GM18508 (cell line): Measurements from ENCODE around the gene F13A1.

Experiments used
- ATAC-seq: cut with Tn5 transposase; IDR thresholded peaks from one replicate; pipeline ENCODE4 v1.9.1; 2021; ENCODE audit warnings: moderate number of reproducible peaks; ENCODE audit not compliant: insufficient read depth, unreplicated experiment

F13A1 gene

DNA sequence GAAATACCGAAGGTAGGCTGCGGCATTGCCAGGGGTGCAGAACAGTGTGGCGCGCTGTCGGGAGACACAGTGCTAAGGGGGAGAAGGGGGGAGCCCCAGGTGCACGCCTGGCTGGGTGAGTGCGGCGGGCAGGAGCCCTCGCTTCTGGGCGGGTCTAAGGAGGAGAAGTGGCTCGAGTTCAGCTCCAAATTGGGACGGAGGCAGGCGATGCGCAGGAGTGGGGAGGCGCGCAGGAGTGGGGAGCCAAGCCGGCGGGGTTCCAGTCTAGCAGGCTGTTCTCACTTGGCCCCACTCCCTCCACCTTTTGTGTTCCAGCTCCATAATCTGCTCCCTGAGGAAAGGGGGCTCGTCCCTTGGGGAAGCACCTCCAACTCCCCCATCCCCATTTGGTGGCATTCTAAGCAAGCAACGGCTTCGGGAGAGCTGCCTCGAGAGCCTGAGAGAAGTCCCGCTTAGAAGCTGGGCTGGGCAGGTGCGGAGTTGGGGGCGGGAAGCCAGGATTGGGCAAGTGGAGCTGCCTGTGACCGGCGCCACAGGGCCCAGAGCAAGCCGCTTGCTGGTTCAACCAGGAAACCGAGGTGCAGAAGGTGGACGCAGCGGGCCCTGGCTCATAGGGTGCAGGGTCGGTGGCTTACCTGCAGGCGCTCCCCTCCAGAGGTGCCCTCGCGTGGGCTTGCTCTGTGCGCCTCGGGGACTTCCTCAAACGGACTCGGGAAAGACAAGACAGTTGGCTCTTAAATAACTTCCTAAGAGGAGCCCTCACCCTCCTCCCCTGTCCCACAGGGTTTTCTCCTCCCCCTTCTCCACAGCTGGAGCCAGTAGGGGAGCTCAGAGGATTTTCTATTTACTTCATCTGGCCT lies at the start of gene F13A1:
F13A1 (minus strand) TSS at position 711 of the 860 bp plus-strand sequence. CDS start 1,998 bp downstream, outside the sequence.
- ATAC-seq, result no peak

DNA sequence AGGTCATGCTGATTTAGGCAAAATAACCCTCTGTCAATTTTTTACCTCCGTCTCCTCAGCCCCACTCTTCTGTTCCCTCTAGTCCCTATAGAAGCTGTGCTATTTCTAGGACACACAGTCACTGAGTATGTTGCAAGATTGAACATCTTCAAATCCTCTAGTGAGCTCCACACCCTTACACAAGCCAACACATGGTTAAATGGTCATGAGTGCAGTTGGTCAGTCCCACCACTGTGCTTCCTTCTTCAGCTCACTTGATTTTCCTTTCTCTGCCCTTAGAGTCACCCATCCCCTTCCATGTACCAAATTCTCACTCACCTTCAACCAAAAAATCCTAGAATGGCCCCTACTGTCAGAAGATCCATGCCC lies 48.2 kb upstream of the F13A1 start:
- no peak for ATAC-seq

DNA sequence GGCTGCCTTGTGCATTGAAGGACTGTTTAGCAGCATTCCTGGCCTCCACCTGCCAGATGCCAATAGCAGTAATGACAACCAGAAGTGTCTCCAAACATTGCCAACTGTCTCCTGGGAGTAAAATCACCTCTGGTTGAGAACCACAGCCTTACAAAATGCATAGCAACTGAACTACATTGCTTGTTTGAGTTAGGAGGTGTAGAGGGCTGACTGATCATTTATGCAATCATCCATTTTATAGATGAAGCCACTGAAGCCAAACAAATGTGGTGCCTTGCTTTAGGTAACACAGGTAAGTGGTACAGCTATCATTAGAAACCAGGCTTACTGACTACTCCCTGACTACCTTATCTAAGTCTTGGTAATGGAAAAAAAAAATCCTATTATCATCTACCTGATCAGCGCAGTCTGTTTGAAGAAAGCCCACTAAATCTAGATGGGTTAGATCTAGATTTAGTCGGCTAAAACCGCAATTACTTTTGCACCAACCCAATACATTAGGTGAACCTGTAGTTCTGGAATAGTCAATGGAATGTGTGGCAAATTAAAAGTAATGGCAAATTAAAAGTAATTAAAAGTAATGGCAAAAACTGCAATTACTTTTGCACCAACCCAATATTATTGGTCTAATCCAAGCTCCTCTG lies 47.7 kb upstream of the F13A1 start:
- ATAC-seq, result no peak

- ATAC-seq, result no peak
Observed at GRCh38 chr6:6366803-6367202, 46.3 kb upstream of the F13A1 start.

- ATAC-seq, result no peak
Observed at GRCh38 chr6:6365242-6365641, 44.8 kb upstream of the F13A1 start.

DNA sequence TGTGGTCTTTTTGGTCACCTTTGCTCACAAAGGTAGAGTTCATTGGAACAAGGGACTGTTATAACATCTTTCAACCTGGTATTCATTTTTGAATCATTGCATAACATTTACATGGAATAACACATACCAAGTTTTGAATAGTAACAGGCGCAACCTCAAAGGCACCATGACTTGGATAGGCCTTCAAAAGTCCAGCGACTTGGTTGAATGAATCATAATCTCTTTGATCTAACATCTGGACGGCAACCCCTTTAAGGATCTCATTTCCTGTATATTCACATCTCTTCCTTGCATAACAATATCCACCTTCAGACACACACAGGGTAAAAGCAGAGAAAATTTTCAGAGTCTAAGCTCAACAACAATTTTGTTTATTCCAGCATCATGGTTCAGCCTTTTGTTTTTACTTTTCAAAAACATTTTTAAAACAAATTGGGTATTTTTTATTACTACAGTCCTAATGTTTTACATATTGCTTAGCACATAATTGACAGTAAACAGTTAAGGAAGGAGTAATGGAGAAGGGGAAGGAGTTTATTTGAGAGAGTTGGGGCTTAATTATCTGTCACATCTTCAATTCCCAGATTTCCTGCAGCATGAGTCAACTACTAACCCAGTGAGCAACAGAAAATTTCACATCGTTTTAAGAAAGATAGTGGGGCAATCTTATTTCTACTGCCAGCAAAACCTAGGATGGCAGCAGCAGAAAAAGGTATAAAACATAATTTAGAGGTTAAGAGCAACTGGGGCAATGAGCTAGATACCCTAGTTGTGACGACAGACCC lies 41.8 kb upstream of the F13A1 start:
- no peak for ATAC-seq

- no peak for ATAC-seq
Observed at GRCh38 chr6:6357530-6357929, 37.1 kb upstream of the F13A1 start.

- ATAC-seq, result no peak
Observed at GRCh38 chr6:6357032-6357431, 36.6 kb upstream of the F13A1 start.

GRCh38 chr6:6352772-6353171 lies 32.3 kb upstream of the F13A1 start:
- ATAC-seq, result no peak

DNA sequence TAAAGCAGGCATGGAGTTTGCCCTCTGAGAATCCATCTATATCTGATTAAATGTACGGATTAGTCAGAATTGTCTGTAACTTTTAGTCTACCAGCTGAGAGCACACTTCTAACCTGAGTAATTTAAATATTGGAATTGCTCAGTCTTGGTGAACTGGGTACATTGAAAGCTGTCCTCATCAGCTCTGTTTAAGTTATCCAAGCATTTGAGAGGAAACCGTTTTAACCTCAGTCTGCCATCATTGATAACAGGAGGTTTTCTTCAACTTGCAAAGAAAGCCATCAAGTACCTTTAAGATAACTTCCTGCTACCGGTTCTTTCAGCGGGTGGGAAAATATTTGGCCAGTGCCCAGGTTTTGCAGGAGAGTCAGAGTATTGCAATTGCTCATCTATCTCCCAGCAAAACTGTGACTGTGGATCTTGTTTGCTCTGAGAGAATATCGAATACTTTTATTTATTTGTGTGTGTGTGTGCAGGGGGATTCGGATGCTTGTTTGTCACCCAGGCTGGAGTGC lies 31.1 kb upstream of the F13A1 start:
- no peak for ATAC-seq

GRCh38 chr6:6350696-6351095 lies 30.2 kb upstream of the F13A1 start:
- ATAC-seq, result no peak

- no peak for ATAC-seq
Observed at GRCh38 chr6:6348256-6348655, 27.8 kb upstream of the F13A1 start.

GRCh38 chr6:6346427-6347023 lies 26.1 kb upstream of the F13A1 start:
- no peak for ATAC-seq

GRCh38 chr6:6333501-6333900 lies 13.0 kb upstream of the F13A1 start:
- no peak for ATAC-seq

DNA sequence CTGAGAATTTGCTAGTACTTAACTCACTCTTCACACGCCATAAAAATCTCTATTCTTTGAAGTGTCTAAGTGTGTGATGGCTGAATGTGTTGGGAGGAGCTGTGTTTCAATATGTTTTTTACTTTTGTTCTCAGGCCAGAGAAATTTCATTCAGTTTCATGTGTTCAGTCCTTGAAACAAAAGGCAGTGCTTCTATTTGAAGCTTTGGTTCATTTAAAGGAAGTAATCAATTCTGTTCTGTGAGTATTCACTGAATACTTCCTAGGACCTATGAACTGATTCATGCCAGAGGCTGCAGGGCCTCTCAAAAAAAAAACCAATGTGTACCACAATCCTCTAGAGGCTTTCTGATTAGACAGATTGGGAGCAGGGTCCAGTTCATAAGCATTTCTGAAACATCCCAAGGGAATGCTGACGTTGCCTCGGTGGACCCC lies 12.4 kb upstream of the F13A1 start:
- no peak for ATAC-seq

GRCh38 chr6:6331946-6332601 lies 11.6 kb upstream of the F13A1 start:
- peak; percentile 48 for ATAC-seq

- peak; percentile 62 for ATAC-seq
Observed at GRCh38 chr6:6331393-6331792, 10.9 kb upstream of the F13A1 start.

DNA sequence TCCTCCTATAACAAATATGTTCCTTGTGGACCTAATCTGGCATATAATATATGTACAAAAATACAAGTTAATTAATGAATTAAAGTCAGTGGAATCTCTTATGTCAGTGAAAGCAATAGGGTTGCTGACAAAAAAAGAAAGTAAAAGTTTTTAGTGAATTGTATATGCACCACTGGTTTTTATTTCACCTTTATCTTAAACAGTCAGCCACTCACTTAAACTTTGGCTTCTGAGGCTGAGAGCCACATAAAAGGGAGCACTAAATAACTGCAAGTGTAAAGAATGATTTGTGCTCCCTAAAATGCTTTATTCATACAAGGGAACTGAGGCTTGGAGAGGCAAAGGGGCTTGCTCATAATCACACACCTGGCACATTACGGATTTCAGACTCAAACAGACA lies 9.9 kb upstream of the F13A1 start:
- ATAC-seq, result no peak

- ATAC-seq, result no peak
Observed at GRCh38 chr6:6328451-6328850, 8.0 kb upstream of the F13A1 start.

- no peak for ATAC-seq
Observed at GRCh38 chr6:6323352-6323751, 2.9 kb upstream of the F13A1 start.
